HG03060 (cell line): Measurements from ENCODE around the gene MSH3.
"Not testable (repeated sequence)": the region's sequence is repeated elsewhere in the genome, so short reads cannot be mapped to it uniquely, and the experiment has no call there.

Experiments used
- ATAC-seq: cut with Tn5 transposase; IDR thresholded peaks from one replicate; pipeline ENCODE4 v1.9.1; 2021; ENCODE audit warnings: low read depth, moderate number of reproducible peaks; ENCODE audit not compliant: unreplicated experiment

MSH3 gene

DNA sequence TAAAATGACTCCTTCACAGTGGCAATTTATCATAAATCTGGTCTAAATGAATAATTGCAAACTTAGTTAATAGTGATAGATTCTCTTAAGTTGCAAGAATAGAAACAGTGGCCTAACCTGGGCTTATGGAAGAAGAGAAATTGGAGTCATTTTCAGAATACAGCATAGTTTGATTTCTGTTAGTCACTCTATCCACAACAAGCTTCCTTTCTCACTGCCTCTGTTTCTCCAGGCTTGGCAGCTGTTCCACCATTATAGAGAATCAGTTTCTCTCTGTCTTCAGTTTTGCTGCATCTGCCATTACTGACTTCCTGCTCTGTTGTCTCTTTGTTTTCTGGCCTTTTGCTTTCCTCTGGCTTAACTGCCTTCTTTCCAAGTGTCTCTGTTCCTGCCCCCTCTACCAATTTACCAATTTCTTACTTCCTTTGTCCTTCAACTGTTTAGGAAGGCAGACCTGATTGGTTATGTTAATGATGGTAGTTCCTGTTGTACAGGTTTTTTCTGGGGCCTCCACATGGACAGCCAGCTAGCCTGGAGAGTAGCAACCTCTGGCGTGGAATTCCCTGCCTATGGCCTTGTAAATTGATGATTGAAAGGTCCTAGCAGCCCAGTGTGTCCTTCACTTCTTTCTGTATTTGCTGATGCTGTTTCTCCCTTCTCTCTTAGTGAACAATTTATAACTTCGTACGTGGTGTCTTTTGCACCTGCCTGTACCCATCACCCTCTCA is 229.8 kb downstream of the MSH3 start:
- no peak for ATAC-seq

- no peak for ATAC-seq
Observed at GRCh38 chr5:80884929-80885328, 230.5 kb downstream of the MSH3 start.

- ATAC-seq = no peak
Observed at GRCh38 chr5:80885396-80886000, 231.0 kb downstream of the MSH3 start.

GRCh38 chr5:80894083-80894482 is 239.6 kb downstream of the MSH3 start:
- ATAC-seq = no peak

- no peak for ATAC-seq
Observed at GRCh38 chr5:80895523-80895922, 241.1 kb downstream of the MSH3 start.

DNA sequence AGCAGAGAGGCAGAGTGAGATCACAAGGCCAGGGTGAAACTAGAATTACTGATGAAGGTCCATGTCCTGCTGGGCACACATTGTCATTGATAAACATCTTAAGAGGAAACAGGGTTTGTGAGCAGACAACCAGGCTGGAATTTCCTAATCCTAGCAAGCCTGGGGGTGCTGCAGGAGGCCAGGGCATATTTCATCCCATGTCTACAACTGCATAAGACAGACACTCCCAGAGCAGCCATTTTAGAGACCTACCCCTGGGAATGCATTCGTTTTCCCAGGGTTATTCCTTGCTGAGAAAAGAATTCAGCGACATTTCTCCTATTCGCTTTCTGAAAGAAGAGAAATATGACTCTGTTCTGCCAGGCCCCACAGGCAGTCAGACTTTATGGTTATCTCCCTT is 248.2 kb downstream of the MSH3 start:
- ATAC-seq = not testable (repeated sequence)

- ATAC-seq = no peak
Observed at GRCh38 chr5:80904533-80905187, 250.2 kb downstream of the MSH3 start.

- ATAC-seq = no peak
Observed at GRCh38 chr5:80905405-80905804, 251.0 kb downstream of the MSH3 start.

- ATAC-seq = no peak
Observed at GRCh38 chr5:80912479-80912878, 258.0 kb downstream of the MSH3 start.

DNA sequence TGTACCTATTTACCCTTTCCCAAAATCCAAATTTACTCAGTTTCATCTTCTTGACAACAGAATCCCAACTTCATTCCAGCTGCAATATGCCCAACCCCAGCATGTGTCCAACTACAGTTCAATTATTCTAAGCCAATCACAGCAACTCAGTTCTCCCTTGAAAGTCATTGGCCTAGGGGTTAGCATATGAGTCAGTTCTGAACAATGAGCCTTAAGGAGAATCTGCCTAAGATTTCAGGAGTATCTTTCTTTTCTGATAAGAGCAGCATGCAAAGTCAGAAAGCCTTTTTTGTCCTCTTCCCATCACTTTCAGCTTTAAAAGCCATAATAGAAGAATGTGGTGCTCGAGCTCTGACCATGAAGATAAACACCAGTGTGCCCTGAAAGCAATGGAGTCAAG is 261.3 kb downstream of the MSH3 start:
- ATAC-seq = no peak

- no peak for ATAC-seq
Observed at GRCh38 chr5:80916676-80917075, 262.2 kb downstream of the MSH3 start.

DNA sequence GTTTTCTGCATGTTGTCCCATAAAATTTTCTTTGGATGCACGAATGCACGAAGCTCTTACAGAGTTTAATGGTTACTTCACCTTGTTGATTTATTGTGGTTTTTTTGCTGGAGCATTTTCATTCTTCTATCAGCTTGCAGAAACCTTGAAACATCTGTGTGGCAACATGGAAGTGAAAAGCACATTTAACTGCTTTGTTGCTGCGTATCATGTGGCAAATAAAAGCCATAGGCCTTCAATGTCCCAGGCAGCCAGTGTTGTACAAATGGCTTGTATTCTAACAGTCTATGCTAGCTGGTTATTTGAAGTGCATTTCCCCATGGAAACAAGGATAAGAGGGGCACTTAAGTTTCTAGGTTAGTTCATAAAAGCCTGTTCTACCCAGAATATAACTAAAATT is 263.2 kb downstream of the MSH3 start:
- no peak for ATAC-seq

- no peak for ATAC-seq
Observed at GRCh38 chr5:80919678-80920196, 265.3 kb downstream of the MSH3 start.

- no peak for ATAC-seq
Observed at GRCh38 chr5:80920333-80920732, 265.9 kb downstream of the MSH3 start.

GRCh38 chr5:80921026-80921425 is 266.6 kb downstream of the MSH3 start:
- ATAC-seq = no peak

DNA sequence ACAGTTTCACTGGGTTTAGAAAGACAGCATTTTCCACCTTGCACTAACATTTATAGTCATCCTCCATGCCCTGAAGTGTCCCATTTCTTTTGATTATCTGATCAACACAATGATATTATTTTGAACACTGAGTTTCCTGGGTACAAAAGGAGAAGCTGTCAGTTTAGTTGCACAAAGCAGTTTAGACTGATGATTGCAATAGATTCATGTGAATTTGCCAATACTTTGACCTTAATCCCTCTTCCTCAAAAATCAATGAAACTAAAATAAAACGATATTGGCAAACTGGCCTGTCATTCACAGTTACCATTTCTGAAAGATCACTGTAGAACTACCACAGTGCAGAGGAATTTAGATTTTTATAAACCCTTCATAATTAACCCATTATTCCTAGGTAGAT is 271.5 kb downstream of the MSH3 start:
- ATAC-seq = no peak
